ENCODE data around the gene CEP55. TPM values are rescaled to one million over a fixed set of nuclear protein-coding genes. Genes with fewer than 3 reads are reported as not detected.

Gene CEP55
- total and polyA plus RNA-seq, 2 of the 8 experiments (the other 6 are each of a cell fraction or from before 2014, with no cell fraction given) = 7.0 to 19.6 TPM

GRCh38 chr10:93550606-93551005, 54.2 kb downstream of the CEP55 start:
- Histone ChIP-seq H3K23ac (ENCODE audit: insufficient read length) (no peak overlapping the region), H2AK5ac (ENCODE audit: low read depth, low read length) (no peak overlapping the region), H3K4me2 (ENCODE audit: insufficient read depth in 1 of 2, low read depth in 2 of 2, low read length in 2 of 2) (no peak overlapping the region), H2BK12ac (ENCODE audit: low read depth, low read length) (no peak overlapping the region), H3K4me3 (ENCODE audit: extremely low read depth in 1 of 4, insufficient read depth in 2 of 4, low read depth in 3 of 4, low read length in 4 of 4) (no peak overlapping the region), H3K27ac (ENCODE audit: low read depth, low read length) (no peak overlapping the region), H2AFZ (ENCODE audit: low read length) (no peak overlapping the region), H4K91ac (replicated peaks; ENCODE audit: insufficient read length, low read length) (no peak overlapping the region), H2BK120ac (replicated peaks; ENCODE audit: low read depth, low read length) (no peak overlapping the region), H2BK5ac (ENCODE audit: low read depth, low read length) (no peak overlapping the region), H3K9me3 (ENCODE audit: insufficient read depth in 2 of 2, low read depth in 1 of 2, low read length in 1 of 2) (no peaks in the 10 kb centered on the region), H3K18ac (ENCODE audit: extremely low read depth, low read length) (no peak overlapping the region), H3K14ac (ENCODE audit: insufficient read length) (no peak overlapping the region), H2BK15ac (ENCODE audit: low read length) (no peak overlapping the region), H2BK20ac (ENCODE audit: low read length) (no peak overlapping the region), H3K9ac (replicated peaks in 1 of 4; ENCODE audit: extremely low read depth in 1 of 4, low read depth in 3 of 4, low read length in 3 of 4) (no peak overlapping the region), H4K5ac (ENCODE audit: insufficient read length, low read depth, low read length) (no peak overlapping the region), H3K36me3 (ENCODE audit: control insufficient read depth in 2 of 4, insufficient read depth in 4 of 4, low read length in 3 of 4) (no peaks in the 10 kb centered on the region), H4K20me1 (replicated peaks in 1 of 2; ENCODE audit: control insufficient read depth in 1 of 2, insufficient read depth in 2 of 2, low read length in 2 of 2) (no peaks in the 10 kb centered on the region), H3K56ac (replicated peaks; ENCODE audit: insufficient read length, low read depth, low read length) (no peak overlapping the region), H3K27me3 (replicated peaks in 1 of 4; ENCODE audit: control insufficient read depth in 3 of 4, extremely low read depth in 1 of 4, insufficient read depth in 3 of 4, low read length in 3 of 4) (no peaks in the 10 kb centered on the region), H3K4me1 (replicated peaks in 1 of 4; ENCODE audit: control insufficient read depth in 3 of 4, insufficient read depth in 4 of 4, low read length in 3 of 4) (peaks cover 0 to 4% (median 1%) of the 10 kb centered on the region in 4 experiments; a peak in 2 of 7 replicates), H4K8ac (ENCODE audit: extremely low read depth, insufficient read depth, low read length) (no peak overlapping the region), H3K23me2 (ENCODE audit: low read depth, low read length) (peaks cover 6% of the 10 kb centered on the region; the same call in 1 of the 2 replicates), H3K79me1 (ENCODE audit: low read depth, low read length) (no peaks in the 10 kb centered on the region), H3K79me2 (ENCODE audit: control insufficient read depth in 1 of 2, insufficient read depth in 2 of 2, low read length in 2 of 2) (no peaks in the 10 kb centered on the region), H3K4ac (replicated peaks; ENCODE audit: insufficient read length, low read depth, low read length) (no peak overlapping the region)
- TF ChIP-seq EZH2 (IDR thresholded peaks at IDR 0.05; ENCODE audit: low read depth, low read length, severe bottlenecking) = no peak
- FAIRE-seq (no peak), DNase-seq (ENCODE audit: low read depth in 1 of 2, low spot score in 2 of 2) (no peak)
- ChIA-PET POLR2A (ENCODE audit: partially characterized antibody) (no interaction called here), CTCF (ENCODE audit: partially characterized antibody) (interaction anchor here (0.6 to 8.1 kb wide), 6 partner anchors 8 to 195 kb away, joined by 3 to 78 read pairs (median 4); no protein-coding TSS in a partner anchor)
- WGBS, 2 experiments (ENCODE audit: extremely low coverage in 1 of 2, insufficient coverage in 1 of 2, insufficient read length in 1 of 2, insufficient replicate concordance in 2 of 2, low coverage in 1 of 2, low lambda C conversion rate in 2 of 2, missing lambda C conversion rate in 1 of 2) = 92% methylated on average over 4 of the region's 4 CpGs; no CpG with 5 or more reads in 1 of the 2 experiments

Measured in H1 (cell line).